Measurements from ENCODE around the gene RAD18. TPM values are rescaled to one million over a fixed set of nuclear protein-coding genes. Genes with fewer than 3 reads are reported as not detected.

The RAD18 gene, protein sequence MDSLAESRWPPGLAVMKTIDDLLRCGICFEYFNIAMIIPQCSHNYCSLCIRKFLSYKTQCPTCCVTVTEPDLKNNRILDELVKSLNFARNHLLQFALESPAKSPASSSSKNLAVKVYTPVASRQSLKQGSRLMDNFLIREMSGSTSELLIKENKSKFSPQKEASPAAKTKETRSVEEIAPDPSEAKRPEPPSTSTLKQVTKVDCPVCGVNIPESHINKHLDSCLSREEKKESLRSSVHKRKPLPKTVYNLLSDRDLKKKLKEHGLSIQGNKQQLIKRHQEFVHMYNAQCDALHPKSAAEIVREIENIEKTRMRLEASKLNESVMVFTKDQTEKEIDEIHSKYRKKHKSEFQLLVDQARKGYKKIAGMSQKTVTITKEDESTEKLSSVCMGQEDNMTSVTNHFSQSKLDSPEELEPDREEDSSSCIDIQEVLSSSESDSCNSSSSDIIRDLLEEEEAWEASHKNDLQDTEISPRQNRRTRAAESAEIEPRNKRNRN
- total RNA-seq = 10 to 100 TPM in 4 of 8 experiments, 1 to 10 TPM in 4; 3.7 to 21.6 (median 7.0) TPM

DNA sequence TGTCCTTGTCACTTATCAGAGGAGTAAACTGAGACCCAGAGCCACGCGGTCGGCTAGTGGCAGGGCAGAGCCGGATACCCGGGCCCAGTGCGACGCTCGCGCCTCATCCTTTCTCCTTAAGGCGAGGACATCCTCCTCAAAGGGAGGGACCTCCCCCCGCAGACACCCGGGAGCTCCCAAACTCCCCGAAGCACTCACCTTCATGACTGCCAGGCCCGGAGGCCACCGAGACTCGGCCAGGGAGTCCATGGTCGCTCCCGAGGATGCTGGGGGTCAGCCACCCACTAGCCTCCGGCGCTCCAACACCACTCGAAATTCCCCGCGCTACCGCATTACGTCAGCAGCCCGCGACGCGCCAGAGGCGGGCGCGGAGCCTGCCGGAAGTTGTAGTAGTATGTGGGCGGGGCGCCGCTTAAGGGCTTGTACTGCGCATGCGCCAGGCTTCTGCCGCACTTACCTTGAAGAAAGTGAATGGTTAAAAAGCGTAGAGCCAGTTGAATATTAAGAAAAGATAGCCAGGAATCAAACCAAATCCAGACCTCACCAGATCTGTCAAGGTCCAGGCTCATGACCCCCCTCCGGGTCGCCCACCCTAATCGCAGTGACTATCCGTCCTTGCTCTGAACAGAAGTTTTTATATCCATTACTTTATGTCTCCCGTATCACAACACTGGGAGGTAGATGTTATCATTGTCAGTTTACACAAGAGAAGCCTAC lies at the start of gene RAD18:
Gene RAD18, minus strand, starts transcription at position 336 of the 717 bp plus-strand sequence. Its CDS starts 87 bp downstream, at position 249.
- 0 to 40% (median 6%) methylated on average over 1 to 17 of the region's 45 CpGs; no CpG with 5 or more reads in 1 of the 10 experiments for WGBS, 10 experiments
- Histone ChIP-seq H3K4me1 (replicated peaks in 1 of 2) (peaks cover 19 to 22% of the 10 kb centered on the region in 2 donors), H3K4me3 (peak within 1 kb of the TSS; percentile 71 to 86 (median 77)), H3K27ac (peak within 1 kb of the TSS in 1 of 2 donors; percentile 44)
- in situ Hi-C loops (cut with MboI; ENCODE audit: low pct_unique_long_range_greater_than_20kb in 2 of 9, low sequenced_read_pairs in 9 of 9, unreplicated experiment in 9 of 9) = loop anchor here in 1 of 9 experiments (25.0 kb wide), 1 partner anchor 301 kb away; no protein-coding TSS in a partner anchor
- peak; percentile 67 to 94 (median 92) for ATAC-seq (replicated peaks in 6 of 8)

DNA sequence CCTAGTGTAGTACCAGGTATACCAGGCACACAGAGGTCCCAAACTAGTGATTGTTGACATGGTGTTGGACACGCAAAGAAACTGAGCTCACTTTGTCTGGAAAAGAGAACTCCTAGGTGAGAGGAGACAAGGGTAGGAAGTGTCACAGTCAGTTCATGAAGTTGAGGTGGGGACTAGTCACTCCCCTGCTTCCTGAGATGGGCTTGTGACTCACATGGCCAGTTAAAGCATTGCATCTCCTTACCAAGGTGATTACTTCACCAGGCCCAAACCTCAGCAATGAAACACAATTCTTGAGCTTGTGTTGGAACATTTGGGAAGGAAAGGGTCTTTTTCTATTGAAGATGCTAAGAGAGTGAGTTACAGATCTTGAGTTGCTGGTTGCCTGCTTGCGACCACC lies 49.2 kb upstream of the RAD18 start:
- no peak overlapping the region for H3K27ac ChIP-seq
- no peaks in the 10 kb centered on the region for H3K4me1 ChIP-seq (replicated peaks in 1 of 2)
- in situ Hi-C loops (cut with MboI; ENCODE audit: low pct_unique_long_range_greater_than_20kb in 2 of 9, low sequenced_read_pairs in 9 of 9, unreplicated experiment in 9 of 9) = no loop called here
- H3K4me3 ChIP-seq = no peak overlapping the region
- ATAC-seq (replicated peaks in 6 of 8) = no peak
- WGBS, 10 experiments = 58 to 100% (median 100%) methylated on average over 1 to 2 of the region's 2 CpGs; no CpG with 5 or more reads in 3 of the 10 experiments

- H3K4me3 ChIP-seq = no peak overlapping the region
- in situ Hi-C loops (cut with MboI; ENCODE audit: low pct_unique_long_range_greater_than_20kb in 2 of 9, low sequenced_read_pairs in 9 of 9, unreplicated experiment in 9 of 9) = no loop called here
- ATAC-seq (replicated peaks in 6 of 8) = no peak
- H3K4me1 ChIP-seq (replicated peaks in 1 of 2) = no peaks in the 10 kb centered on the region
- WGBS, 10 experiments = 20 to 100% (median 93%) methylated on average over 1 to 6 of the region's 11 CpGs; no CpG with 5 or more reads in 1 of the 10 experiments
- H3K27ac ChIP-seq = no peak overlapping the region
These were observed 46.8 kb upstream of the RAD18 start for GRCh38 chr3:9009976-9010545.

DNA sequence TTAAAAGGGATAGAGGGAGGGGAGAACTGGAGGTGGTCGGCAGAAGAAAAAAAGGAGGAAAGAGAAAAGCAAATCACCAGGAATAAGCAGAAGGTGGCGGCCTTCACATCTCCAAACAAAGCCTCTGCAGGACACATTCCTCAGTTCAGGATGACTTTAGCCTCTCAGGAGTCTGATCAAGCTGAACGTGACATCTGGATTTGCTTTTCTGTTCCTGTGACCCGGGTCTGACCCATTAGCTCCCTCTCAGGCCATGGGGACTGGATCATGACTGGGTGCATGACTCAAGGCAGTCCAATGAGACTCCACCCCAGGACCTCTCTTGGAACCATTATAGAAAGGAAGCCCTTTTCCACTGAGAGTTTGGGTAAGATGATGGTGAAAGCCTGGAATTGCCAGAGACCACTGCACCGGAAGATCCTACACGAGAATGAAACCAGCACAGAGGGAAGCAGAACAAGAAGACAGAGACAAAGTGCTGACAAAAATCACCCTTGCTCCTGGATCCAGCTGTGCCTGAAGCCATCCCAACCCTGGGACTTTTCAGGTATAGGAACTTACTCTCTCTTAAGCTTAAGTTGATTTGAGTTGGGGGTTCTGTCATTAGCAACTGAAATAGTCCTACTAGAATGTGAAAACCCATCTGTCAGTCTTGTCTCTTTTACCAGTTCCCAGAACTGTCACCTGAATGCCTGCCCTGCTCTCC lies 45.4 kb upstream of the RAD18 start:
- no peak overlapping the region for H3K4me3 ChIP-seq
- no peak overlapping the region for H3K27ac ChIP-seq
- no peaks in the 10 kb centered on the region for H3K4me1 ChIP-seq (replicated peaks in 1 of 2)
- in situ Hi-C loops (cut with MboI; ENCODE audit: low pct_unique_long_range_greater_than_20kb in 2 of 9, low sequenced_read_pairs in 9 of 9, unreplicated experiment in 9 of 9) = no loop called here
- WGBS, 10 experiments = 20 to 94% (median 60%) methylated on average over 1 to 6 of the region's 6 CpGs; no CpG with 5 or more reads in 1 of the 10 experiments
- peak in 2 of 8 experiments; percentile 93 to 96 for ATAC-seq (replicated peaks in 6 of 8)

- 0 to 100% (median 60%) methylated on average over 1 of the region's 2 CpGs; no CpG with 5 or more reads in 5 of the 10 experiments for WGBS, 10 experiments
- in situ Hi-C loops (cut with MboI; ENCODE audit: low pct_unique_long_range_greater_than_20kb in 2 of 9, low sequenced_read_pairs in 9 of 9, unreplicated experiment in 9 of 9) = no loop called here
- Histone ChIP-seq H3K4me1 (replicated peaks in 1 of 2) (no peaks in the 10 kb centered on the region), H3K4me3 (no peak overlapping the region), H3K27ac (no peak overlapping the region)
- ATAC-seq (replicated peaks in 6 of 8) = no peak
These were observed 44.7 kb upstream of the RAD18 start for GRCh38 chr3:9007928-9008327.

DNA sequence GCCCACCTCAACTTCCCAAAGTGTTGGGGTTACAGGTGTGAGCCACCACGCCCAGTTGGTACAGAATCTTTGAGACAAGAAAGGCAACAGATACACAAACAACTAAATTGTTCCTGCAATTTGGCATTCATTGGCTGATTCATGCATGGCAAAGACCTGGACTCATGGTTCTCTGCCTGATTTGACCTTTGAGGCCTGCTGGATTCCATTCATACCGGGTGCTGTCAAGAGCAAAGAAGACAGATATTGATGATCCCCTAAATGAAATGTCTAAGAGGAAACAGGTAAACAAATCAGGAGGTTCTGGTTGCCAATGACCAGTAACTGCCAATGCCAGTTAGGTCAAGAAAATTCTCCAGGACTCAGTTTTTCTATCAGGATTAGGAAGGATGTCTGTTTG lies 43.9 kb upstream of the RAD18 start:
- no peaks in the 10 kb centered on the region for H3K4me1 ChIP-seq (replicated peaks in 1 of 2)
- in situ Hi-C loops (cut with MboI; ENCODE audit: low pct_unique_long_range_greater_than_20kb in 2 of 9, low sequenced_read_pairs in 9 of 9, unreplicated experiment in 9 of 9) = no loop called here
- no peak for ATAC-seq (replicated peaks in 6 of 8)
- H3K27ac ChIP-seq = no peak overlapping the region
- H3K4me3 ChIP-seq = no peak overlapping the region
- 80 to 100% (median 100%) methylated on average over 1 to 2 of the region's 2 CpGs; no CpG with 5 or more reads in 3 of the 10 experiments for WGBS, 10 experiments

- no peak for ATAC-seq (replicated peaks in 6 of 8)
- H3K27ac ChIP-seq = no peak overlapping the region
- no peak overlapping the region for H3K4me3 ChIP-seq
- H3K4me1 ChIP-seq (replicated peaks in 1 of 2) = no peaks in the 10 kb centered on the region
- in situ Hi-C loops (cut with MboI; ENCODE audit: low pct_unique_long_range_greater_than_20kb in 2 of 9, low sequenced_read_pairs in 9 of 9, unreplicated experiment in 9 of 9) = no loop called here
These were observed 36.8 kb upstream of the RAD18 start for GRCh38 chr3:9000041-9000440.

DNA sequence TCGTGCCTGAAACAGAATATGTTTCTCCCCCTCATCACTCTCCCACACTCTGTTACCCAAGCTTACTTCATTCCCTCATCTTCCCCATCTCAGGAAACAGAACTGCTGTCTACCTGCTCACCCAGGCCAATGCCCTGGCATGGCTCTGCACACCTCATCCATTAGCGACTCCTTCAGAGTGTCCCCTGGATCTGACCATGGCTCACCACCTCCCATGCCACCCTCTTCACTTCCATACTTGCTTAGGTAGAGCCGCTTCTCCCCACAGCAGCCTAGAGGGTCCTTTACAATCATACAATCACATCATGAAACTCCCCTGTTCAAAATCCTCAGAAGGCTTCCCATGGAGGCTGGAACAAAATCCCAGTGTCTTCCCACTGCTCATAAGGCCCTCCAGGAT lies 33.9 kb upstream of the RAD18 start:
- no peak for ATAC-seq (replicated peaks in 6 of 8)
- in situ Hi-C loops (cut with MboI; ENCODE audit: low pct_unique_long_range_greater_than_20kb in 2 of 9, low sequenced_read_pairs in 9 of 9, unreplicated experiment in 9 of 9) = loop anchor here in 4 of 9 experiments (25.0 kb wide), 2 partner anchors 290 to 315 kb away; no protein-coding TSS in a partner anchor
- Histone ChIP-seq H3K4me1 (replicated peaks in 1 of 2) (no peaks in the 10 kb centered on the region), H3K4me3 (no peak overlapping the region), H3K27ac (no peak overlapping the region)
- 50 to 100% (median 75%) methylated on average over 1 to 2 of the region's 3 CpGs; no CpG with 5 or more reads in 3 of the 10 experiments for WGBS, 10 experiments

- in situ Hi-C loops (cut with MboI; ENCODE audit: low pct_unique_long_range_greater_than_20kb in 2 of 9, low sequenced_read_pairs in 9 of 9, unreplicated experiment in 9 of 9) = loop anchor here in 4 of 9 experiments (25.0 kb wide), 2 partner anchors 291 to 316 kb away; no protein-coding TSS in a partner anchor
- Histone ChIP-seq H3K27ac (no peak overlapping the region), H3K4me1 (replicated peaks in 1 of 2) (no peaks in the 10 kb centered on the region), H3K4me3 (no peak overlapping the region)
- whole genome bisulfite sequencing, 10 experiments = 20 to 100% (median 65%) methylated on average over 1 to 12 of the region's 12 CpGs; no CpG with 5 or more reads in 5 of the 10 experiments
- peak in 4 of 8 experiments; percentile 34 to 92 (median 52) for ATAC-seq (replicated peaks in 6 of 8)
These were observed 33.4 kb upstream of the RAD18 start for GRCh38 chr3:8996681-8997121.

GRCh38 chr3:8996216-8996615 lies 32.9 kb upstream of the RAD18 start:
- Histone ChIP-seq H3K4me1 (replicated peaks in 1 of 2) (no peaks in the 10 kb centered on the region), H3K4me3 (no peak overlapping the region), H3K27ac (no peak overlapping the region)
- 40 to 83% (median 67%) methylated on average over 1 of the region's 2 CpGs; no CpG with 5 or more reads in 7 of the 10 experiments for WGBS, 10 experiments
- ATAC-seq (replicated peaks in 6 of 8) = no peak
- in situ Hi-C loops (cut with MboI; ENCODE audit: low pct_unique_long_range_greater_than_20kb in 2 of 9, low sequenced_read_pairs in 9 of 9, unreplicated experiment in 9 of 9) = loop anchor here in 4 of 9 experiments (25.0 kb wide), 2 partner anchors 291 to 316 kb away; no protein-coding TSS in a partner anchor

GRCh38 chr3:8994226-8994625 lies 31.0 kb upstream of the RAD18 start:
- 69 to 100% (median 95%) methylated on average over 1 to 14 of the region's 15 CpGs; no CpG with 5 or more reads in 3 of the 10 experiments for WGBS, 10 experiments
- in situ Hi-C loops (cut with MboI; ENCODE audit: low pct_unique_long_range_greater_than_20kb in 2 of 9, low sequenced_read_pairs in 9 of 9, unreplicated experiment in 9 of 9) = loop anchor here in 4 of 9 experiments (25.0 kb wide), 2 partner anchors 293 to 318 kb away; no protein-coding TSS in a partner anchor
- no peak for ATAC-seq (replicated peaks in 6 of 8)
- Histone ChIP-seq H3K27ac (no peak overlapping the region), H3K4me1 (replicated peaks in 1 of 2) (no peaks in the 10 kb centered on the region), H3K4me3 (no peak overlapping the region)

- WGBS, 10 experiments = 70 to 100% (median 100%) methylated on average over 1 to 2 of the region's 5 CpGs; no CpG with 5 or more reads in 7 of the 10 experiments
- no peak for ATAC-seq (replicated peaks in 6 of 8)
- peaks cover 4 to 6% of the 10 kb centered on the region in 2 donors for H3K4me1 ChIP-seq (replicated peaks in 1 of 2)
- in situ Hi-C loops (cut with MboI; ENCODE audit: low pct_unique_long_range_greater_than_20kb in 2 of 9, low sequenced_read_pairs in 9 of 9, unreplicated experiment in 9 of 9) = loop anchor here in 4 of 9 experiments (25.0 kb wide), 2 partner anchors 294 to 319 kb away; no protein-coding TSS in a partner anchor
- no peak overlapping the region for H3K4me3 ChIP-seq
- H3K27ac ChIP-seq = no peak overlapping the region
These were observed 30.1 kb upstream of the RAD18 start for GRCh38 chr3:8993331-8993730.
